GM18873 (cell line): Measurements from ENCODE around the gene MAP4K4.
"Not testable (repeated sequence)": the region's sequence is repeated elsewhere in the genome, so short reads cannot be mapped to it uniquely, and the experiment has no call there.

Experiments used
- ATAC-seq: cut with Tn5 transposase; IDR thresholded peaks from one replicate; pipeline ENCODE4 v1.9.1; 2021; ENCODE audit warnings: mild to moderate bottlenecking, moderate library complexity, moderate number of reproducible peaks; ENCODE audit not compliant: unreplicated experiment, low FRiP score

Gene MAP4K4

DNA sequence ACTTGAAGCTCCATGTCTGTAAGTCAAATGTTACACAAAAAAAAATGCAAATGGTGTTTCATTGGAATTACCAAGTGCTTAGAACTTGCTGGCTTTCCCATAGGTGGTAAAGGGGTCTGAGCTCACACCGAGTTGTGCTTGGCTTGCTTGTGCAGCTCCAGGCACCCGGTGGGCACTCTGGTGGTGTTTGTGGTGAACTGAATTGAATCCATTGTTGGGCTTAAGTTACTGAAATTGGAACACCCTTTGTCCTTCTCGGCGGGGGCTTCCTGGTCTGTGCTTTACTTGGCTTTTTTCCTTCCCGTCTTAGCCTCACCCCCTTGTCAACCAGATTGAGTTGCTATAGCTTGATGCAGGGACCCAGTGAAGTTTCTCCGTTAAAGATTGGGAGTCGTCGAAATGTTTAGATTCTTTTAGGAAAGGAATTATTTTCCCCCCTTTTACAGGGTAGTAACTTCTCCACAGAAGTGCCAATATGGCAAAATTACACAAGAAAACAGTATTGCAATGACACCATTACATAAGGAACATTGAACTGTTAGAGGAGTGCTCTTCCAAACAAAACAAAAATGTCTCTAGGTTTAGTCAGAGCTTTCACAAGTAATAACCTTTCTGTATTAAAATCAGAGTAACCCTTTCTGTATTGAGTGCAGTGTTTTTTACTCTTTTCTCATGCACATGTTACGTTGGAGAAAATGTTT, 196.3 kb downstream of the MAP4K4 start:
- no peak for ATAC-seq

DNA sequence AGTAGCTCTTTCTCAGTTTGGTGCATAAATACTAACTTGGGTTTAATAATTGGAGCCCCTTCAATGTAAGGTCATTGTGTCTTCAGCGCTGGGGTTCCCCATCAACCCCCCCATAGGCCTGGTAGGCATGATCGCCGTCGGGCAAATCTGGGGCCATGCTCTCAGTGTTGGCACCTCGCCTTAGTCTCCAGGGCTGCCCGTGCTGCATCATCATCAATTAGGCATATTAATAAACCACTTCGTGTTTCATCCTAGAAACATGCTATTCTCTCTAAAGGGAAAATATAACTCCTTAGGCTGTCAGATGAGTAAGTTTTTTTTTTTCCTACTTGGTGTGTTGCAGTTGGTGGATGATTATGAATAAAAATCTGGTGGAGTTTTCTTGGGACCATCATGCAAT, 197.5 kb downstream of the MAP4K4 start:
- ATAC-seq: no peak

DNA sequence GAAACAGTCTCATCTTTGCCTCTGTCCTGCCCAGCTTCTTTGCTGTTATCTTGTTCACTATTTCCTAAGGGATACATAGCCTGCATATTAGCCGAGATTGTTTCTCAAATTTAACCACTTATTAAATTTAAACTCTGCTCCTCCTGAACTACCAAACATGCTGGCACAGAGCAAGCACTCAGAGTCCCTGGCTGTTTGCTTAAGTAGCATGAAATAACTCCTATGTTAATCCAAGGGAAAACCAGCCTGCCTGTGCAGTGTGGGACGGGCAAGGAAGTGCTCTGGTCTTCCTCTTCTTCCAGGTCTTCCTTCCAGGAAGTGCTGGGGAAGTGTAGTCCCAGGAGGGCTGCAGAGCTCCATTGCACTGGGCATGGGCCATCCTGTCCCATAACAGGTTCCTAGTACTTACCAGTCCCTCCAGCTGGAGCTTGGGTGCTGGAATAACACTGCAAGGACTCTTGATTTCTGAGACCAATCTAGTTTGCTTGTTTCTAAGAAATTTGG, 198.4 kb downstream of the MAP4K4 start:
- no peak for ATAC-seq

DNA sequence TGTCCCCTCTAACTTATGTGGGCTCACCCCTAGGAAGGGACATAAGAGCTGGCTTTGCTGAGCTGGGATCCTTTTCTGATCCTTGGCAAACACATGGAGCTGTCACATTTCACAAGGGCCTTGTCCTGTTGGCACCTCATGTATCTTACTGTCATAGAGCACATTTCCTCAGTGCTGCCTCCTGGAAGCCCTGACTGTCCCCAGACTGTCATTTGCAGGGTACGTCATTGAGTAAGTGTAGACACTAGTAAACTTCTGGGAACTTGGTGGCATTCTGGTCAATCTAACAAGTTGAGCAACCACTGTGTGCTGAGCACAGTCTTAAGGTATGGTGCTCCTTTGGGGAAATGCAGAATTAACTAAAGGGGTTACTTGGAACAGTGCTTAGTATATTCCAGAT, 199.8 kb downstream of the MAP4K4 start:
- ATAC-seq: no peak

DNA sequence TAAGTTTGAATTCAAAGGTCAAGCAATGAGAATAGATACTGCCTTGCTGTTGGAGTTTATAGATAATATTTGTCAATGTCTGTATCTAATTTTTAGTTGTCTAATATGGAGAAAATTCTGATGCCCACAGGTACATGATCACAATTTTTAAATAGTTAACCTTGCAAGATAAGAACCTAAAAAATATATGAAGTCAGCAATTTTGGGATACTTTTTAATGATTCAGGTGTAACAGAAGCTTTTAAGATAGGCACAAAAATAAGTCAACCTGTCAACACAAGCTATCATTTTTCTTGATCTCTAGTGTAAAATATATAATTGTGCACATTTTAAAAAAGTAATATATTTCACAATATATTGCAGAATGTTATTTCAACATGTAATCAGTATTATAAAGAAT, 201.8 kb downstream of the MAP4K4 start:
- ATAC-seq: no peak

DNA sequence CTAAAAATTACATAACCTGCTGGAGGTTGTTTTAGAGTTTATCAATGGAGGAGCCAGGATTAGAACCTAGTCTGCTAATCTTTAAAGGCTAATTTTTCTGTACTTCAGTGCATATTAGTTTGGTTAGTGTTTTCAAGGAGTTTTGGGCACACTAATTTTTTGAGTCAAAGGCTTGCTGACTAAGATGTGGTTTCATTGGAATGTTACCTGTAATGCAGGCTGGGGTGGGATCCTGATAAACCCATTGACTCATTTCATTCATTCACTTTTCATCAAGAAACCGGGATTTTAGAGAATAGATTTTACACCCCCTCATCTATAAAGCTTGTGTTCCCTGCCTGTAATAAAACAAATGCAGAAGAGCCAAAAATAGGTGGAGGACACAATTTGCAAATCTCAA, 202.4 kb downstream of the MAP4K4 start:
- ATAC-seq: no peak

DNA sequence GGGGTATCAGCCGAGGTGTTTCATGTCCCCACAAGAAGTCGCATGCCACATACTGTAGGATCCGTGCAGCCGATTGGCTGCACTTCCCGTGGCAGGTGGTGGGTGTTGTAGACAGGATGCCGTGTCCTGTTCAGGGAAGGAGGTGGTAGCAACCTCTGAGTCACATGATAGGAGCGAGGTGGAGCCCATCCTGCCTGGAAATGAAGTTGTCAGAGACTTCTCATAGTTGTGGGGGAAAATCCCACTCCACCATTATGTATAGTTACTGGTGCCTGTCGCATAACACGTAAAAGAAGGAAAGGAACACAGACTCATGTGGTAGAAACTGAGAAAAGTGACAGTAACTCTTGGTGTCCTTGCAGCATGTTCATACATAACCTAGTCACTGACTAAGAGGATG, 202.9 kb downstream of the MAP4K4 start:
- ATAC-seq: peak; percentile 86

DNA sequence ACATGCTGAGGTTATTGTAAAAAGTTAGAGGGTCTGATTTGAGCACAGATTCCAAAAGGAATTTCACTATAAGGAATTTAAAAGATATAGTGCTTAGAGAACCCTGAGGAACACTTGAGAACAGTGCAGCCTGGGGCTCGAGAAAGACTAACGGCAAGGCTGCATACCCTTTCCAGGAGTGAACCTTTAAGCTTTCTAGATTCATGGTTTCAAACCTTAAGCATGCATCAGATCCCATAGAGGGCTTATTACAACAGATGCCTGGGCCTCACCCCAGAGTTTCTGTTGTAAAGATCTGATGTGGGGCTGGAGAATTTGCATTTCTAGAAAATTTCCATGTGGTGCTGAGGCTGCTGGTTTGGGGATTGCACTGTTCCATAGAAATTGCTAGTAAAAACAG, 203.7 kb downstream of the MAP4K4 start:
- no peak for ATAC-seq

DNA sequence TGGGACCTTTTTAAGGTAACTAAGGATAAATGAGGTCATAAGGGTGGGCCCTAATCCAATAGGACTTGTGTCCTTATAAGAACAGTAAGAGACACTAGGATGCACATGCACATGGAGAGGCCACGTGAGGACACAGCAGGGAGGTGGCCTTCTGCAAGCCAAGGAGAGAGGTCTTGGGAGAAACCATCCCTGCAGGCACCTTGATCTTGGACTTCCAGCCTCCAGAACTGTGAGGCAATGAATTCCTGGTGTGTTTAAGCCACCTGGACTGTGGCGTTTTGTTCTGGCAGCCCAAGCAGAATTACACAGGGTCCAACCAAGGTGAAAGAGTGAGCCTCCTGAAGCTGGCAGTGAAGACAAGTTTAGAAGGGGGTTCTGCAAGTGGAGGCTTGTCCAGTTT, 204.7 kb downstream of the MAP4K4 start:
- no peak for ATAC-seq

DNA sequence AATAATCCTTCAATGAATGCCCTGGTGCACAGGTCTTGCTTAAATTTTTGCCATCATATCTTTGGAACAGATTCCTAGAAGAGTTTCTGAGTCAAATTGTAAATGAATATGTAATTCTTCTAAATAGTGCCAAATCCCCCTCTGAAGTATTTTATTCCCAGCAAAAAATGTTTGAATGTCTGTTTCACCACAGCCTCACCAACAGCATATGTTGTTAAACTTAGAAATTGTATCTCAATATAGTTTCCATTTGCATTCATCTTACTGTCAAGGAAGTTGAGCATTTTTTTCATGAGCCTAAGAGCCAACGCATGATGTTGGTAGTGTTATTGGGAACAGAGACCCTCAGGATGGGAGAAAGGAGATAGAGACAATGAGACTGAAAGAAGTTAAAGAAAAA, 207.4 kb downstream of the MAP4K4 start:
- ATAC-seq: no peak

DNA sequence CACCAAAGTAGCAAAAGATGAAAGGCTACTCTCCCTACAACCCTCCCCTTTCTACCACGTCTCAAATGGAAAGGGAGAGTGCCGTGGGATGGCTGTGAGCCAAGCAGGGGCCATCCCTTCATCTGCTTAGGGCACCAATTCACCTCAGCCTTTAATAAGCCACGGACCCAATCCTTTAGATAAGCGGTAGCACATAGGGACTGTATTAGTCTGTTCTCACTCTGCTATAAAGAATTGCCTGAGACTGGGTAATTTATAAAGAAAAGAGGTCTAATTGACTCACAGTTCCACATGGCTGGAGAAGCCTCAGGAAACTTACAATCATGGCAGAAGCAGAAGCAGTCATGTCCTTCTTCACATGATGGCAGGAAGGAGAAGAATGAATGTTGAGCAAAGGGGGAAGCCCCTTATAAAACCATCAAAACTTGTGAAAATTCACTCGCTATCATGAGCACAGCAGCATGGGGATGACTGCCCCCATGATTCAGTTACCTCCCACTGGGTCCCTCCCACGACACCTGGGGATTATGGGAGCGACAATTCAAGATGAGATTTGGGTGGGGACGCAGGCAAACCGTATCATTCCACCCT, 208.3 kb downstream of the MAP4K4 start:
- no peak for ATAC-seq

DNA sequence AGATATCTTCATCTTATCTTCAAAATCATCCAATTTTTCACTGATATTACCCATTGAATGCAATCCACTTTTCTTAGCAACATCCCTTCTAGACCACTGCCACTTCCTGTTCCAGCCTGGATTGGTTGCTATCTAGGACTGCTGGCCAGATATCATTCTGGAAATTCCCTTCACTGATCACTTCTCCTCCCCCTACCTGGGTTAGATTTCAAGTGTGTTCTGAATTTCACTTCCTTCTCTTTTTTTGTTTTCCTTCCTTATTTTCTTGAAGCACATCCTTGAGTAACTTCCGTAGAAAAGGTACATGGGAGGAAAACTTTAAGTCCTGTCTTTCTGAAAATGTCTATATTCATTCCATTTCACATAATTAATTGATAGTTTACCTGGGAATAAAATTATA, 212.3 kb downstream of the MAP4K4 start:
- no peak for ATAC-seq

DNA sequence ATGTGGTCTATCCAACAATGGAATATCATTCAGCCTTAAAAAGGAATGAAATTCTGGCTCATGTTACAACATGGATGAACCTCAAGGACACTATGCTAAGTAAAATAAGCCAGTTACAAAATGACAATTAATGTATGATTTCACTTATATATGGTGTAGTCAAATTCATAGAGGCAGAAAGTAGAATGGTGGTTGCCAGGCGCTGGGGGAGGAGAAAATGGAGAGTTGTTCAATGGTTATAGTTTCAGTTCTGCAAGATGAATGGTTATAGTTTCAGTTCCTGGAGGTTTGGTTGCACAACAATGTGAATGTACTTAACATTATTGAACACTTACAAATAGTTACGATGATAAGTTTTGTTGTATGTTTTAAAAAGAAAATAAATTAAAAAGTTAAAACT, 215.0 kb downstream of the MAP4K4 start:
- peak; percentile 71 for ATAC-seq

DNA sequence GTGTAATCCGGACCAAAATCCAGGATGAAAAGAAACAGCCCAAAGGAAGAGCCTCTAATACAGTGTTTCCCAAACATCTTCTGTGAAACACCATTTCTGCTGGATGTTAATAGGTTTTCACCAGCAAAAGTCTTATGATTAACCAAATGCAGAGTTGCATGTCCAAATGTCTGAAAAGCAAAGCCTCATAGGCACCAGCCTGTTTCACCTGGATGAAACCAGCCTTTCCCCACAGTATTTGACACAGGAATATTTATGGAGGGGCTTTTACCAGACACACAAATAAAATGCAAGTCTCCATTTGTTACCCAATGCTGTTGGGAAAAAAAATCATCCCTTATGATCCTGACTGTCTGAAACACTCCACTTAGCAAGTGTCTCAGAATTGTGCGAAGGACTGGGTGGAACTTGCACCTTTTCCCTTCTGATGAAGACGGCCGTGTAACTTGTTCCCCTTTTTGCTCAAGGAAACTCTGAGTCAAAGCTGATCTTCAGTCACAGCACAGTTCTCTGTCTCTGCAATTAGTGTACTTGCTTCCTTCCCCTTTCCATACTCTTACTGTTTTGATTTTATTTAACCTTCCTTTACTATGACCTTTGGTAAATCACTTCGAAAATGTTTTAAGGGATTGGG, 223.9 kb downstream of the MAP4K4 start:
- ATAC-seq: no peak

DNA sequence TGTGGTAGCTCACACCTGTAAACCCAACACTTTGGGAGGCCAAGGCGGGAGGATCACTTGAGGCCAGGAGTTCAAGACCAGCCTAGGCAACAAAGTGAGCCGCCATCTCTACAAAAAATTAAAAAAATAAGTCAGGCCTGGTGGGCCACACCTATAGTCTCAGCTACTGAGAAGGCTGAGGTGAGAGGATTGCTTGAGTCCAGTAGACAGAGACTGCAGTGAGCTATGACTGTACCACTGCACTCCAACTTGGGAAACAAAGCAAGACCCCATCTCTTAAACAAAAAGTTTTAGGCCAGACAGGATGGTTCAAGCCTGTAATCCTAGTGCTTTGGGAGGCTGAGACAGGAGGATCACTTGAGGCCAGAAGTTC, 224.4 kb downstream of the MAP4K4 start:
- no peak for ATAC-seq

DNA sequence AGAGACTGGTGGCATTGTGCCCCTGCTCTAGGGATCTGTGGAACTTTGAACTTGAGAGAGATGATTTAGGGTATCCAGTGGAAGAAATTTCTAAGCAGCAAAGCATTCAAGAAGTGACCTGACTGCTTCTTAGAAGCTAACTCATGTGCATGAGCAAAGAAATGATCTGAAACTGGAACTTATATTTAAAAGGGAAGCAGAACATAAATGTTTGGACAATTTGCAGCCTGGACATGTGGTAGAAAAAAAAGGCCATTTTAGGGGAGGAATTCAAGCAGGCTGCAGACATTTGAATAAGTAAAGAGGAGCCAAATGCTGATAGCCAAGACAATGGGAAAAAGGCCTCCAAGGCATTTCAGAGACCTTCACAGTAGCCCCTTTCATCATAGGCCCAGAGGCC, 226.8 kb downstream of the MAP4K4 start:
- ATAC-seq: not testable (repeated sequence)

DNA sequence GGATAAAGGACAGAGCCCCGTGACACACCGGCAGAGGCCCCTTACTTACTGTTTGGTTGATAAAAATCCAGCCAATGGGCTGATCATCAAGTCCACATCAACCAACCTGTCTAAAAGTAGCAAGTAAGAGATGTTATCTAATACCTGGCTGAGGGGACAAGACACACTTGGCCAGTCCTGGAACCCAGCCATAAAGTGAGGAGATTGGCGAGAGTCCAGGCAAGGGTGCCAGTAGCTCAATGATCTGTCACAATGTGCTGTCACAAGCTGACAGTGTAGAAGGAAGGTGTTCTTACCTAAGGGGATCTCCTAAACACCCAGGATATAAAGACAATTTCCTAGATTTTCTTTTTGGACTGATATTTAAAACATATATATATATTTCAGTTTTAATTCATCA, 232.5 kb downstream of the MAP4K4 start:
- no peak for ATAC-seq

DNA sequence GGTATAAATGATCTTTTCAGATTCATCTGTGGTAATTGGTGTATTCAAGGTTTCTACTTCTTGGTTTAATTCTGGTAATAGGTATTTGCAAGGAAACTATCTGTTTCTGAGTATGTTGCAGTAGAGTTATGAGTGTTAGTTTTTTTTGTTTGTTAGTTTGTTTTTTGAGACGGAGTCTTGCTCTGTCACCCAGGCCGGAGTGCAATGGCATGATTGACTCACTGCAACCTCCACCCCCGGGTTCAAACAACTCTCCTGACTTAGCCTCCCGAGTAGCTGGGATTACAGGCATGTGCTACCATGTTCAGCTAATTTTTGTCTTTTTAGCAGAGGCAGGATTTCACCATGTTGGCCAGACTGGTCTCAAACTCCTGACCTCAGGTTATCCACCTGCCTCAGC, 233.3 kb downstream of the MAP4K4 start:
- no peak for ATAC-seq

DNA sequence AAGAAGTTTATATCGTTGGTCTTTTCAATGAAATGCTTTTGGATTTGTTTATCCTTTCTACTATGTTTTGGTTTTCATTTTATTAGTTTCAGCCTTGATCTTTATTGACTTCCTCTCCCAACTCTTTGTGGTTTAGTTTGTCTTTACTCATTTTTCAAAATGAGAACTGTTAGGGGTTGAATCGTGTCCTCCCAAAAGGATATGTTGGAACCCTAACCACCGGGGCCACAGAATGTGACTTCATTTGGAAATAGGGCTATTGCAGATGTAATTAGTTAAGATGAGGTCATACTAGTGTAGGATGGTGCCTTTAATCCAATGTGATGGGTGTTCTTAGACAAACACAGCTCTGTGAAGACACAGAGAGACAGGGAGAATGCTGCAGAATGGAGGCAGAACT, 233.9 kb downstream of the MAP4K4 start:
- no peak for ATAC-seq

DNA sequence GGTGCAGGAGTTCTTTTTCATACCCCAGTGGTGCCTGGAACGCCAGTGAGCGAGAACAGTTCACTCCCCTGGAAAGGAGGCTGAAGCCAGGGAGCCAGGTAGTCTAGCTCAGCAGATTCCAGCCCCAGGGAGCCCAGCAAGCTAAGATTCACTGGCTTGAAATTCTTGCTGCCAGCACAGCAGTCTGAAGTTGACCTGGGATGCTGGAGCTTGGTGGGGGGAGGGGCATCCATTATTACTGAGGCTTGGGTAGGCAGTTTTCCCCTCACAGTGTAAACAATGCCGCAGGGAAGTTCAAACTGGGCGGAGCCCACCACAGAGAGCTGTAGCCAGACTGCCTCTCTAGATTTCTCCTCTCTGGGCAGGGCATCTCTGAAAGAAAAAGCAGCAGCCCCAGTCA, 238.3 kb downstream of the MAP4K4 start:
- ATAC-seq: not testable (repeated sequence)

DNA sequence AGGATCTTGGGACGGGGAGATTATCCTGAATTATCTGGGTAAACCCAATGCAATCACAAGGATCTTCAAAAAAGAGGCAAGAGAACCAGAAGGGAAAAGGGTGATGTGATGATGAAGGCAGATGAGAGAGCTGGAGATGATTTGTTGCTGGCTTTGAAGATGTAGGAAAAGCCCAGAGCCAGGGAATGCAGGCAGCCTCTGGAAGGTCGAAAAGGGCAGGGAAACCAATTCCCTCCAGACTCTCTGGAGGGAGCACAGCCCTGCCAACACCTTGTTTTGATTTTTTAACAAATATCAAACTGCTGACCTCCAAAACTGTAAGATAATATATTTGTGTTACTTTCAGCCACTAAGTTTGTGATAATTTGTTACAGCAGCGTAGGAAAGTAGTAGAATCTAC, 245.3 kb downstream of the MAP4K4 start:
- ATAC-seq: no peak
